H1 (cell line): Measurements from ENCODE around the gene PLCB4. TPM values are rescaled to one million over a fixed set of nuclear protein-coding genes. Genes with fewer than 3 reads are reported as not detected.

Source experiments
- CTCF ChIA-PET: fragments of 300-600 bp; sonication (Branson Sonifier 250); formaldehyde crosslinking; loops from one replicate; lab custom pipeline; 2021; ENCODE audit not compliant: partially characterized antibody; lab: Charles Lee
- POLR2A ChIA-PET: fragments of 300-600 bp; sonication (Branson Sonifier 250); formaldehyde crosslinking; loops from one replicate; lab custom pipeline; 2021; ENCODE audit warnings: inconsistent platforms; ENCODE audit not compliant: partially characterized antibody; lab: Charles Lee
- DNase-seq, 2 experiments: peaks; one replicate each; pipeline versions ENCODE4 v3.0.0 to v3.0.0-alpha.2; 2010 to 2022; ENCODE audit warnings: low spot score in 2 of 2, low read depth in 1 of 2, mixed read lengths in 1 of 2
- FAIRE-seq: peaks from 2 replicates; lab custom pipeline; 2011; peaks lifted over from hg19 to GRCh38; lab: Jason Lieb, UNC
- H2AFZ ChIP-seq: 2 replicates; pipeline ENCODE4 v1.8.1; 2012; ENCODE audit warnings: low read length, inconsistent platforms
- H2AK5ac ChIP-seq: 2 replicates; pipeline ENCODE4 v1.6.1; 2013; ENCODE audit warnings: low read depth, low read length
- H2BK120ac ChIP-seq: replicated peaks from 2 replicates; pipeline ENCODE3; 2013; ENCODE audit warnings: low read depth, low read length, inconsistent platforms
- H2BK12ac ChIP-seq: 2 replicates; pipeline ENCODE4 v1.6.1; 2013; ENCODE audit warnings: low read depth, low read length
- H2BK15ac ChIP-seq: 2 replicates; pipeline ENCODE4 v1.6.1; 2013; ENCODE audit warnings: low read length
- H2BK20ac ChIP-seq: 2 replicates; pipeline ENCODE4 v1.6.1; 2013; ENCODE audit warnings: low read length
- H2BK5ac ChIP-seq: 2 replicates; pipeline ENCODE4 v1.6.1; 2013; ENCODE audit warnings: low read depth, low read length
- H3K14ac ChIP-seq: 2 replicates; pipeline ENCODE4 v1.6.1; 2013; ENCODE audit warnings: inconsistent platforms; ENCODE audit not compliant: insufficient read length
- H3K18ac ChIP-seq: 2 replicates; pipeline ENCODE4 v1.6.1; 2013; ENCODE audit warnings: low read length; ENCODE audit errors: extremely low read depth
- H3K23ac ChIP-seq: 2 replicates; pipeline ENCODE4 v1.6.1; 2013; ENCODE audit warnings: inconsistent platforms; ENCODE audit not compliant: insufficient read length
- H3K23me2 ChIP-seq: 2 replicates; pipeline ENCODE4 v1.6.1; 2013; ENCODE audit warnings: low read depth, low read length
- H3K27ac ChIP-seq: 2 replicates; pipeline ENCODE4 v1.6.1; 2011; ENCODE audit warnings: low read depth, low read length, inconsistent platforms
- H3K27me3 ChIP-seq, 4 experiments: replicated peaks in 1 of 4; 1 replicate in 1 of 4; 2 replicates in 3 of 4; pipeline versions ENCODE4 v1.6.1 to v1.8.1; 2011 to 2013; ENCODE audit warnings: low read length in 3 of 4, mild to moderate bottlenecking in 3 of 4, inconsistent platforms in 2 of 4, mixed read lengths in 2 of 4, moderate library complexity in 1 of 4; ENCODE audit not compliant: control insufficient read depth in 3 of 4, insufficient read depth in 3 of 4; ENCODE audit errors: extremely low read depth in 1 of 4
- H3K36me3 ChIP-seq, 4 experiments: 2 replicates each; pipeline versions ENCODE4 v1.6.1 to v1.8.1; 2011 to 2013; ENCODE audit warnings: mild to moderate bottlenecking in 4 of 4, low read length in 3 of 4, moderate library complexity in 2 of 4, control low read depth in 1 of 4, inconsistent platforms in 1 of 4; ENCODE audit not compliant: insufficient read depth in 4 of 4, control insufficient read depth in 2 of 4
- H3K4ac ChIP-seq: replicated peaks from 2 replicates; pipeline ENCODE3; 2013; ENCODE audit warnings: low read length, low read depth, mixed read lengths, inconsistent platforms; ENCODE audit not compliant: insufficient read length
- H3K4me1 ChIP-seq, 4 experiments: replicated peaks in 1 of 4; 1 replicate in 1 of 4; 2 replicates in 3 of 4; pipeline versions ENCODE4 v1.6.1 to v1.8.1; 2011 to 2013; ENCODE audit warnings: low read length in 3 of 4, inconsistent platforms in 2 of 4, mixed read lengths in 1 of 4; ENCODE audit not compliant: insufficient read depth in 4 of 4, control insufficient read depth in 3 of 4
- H3K4me2 ChIP-seq, 2 experiments: 2 replicates each; pipeline versions ENCODE4 v1.6.1 to v1.8.1; 2011 to 2013; ENCODE audit warnings: low read depth in 2 of 2, low read length in 2 of 2, control low read depth in 1 of 2, inconsistent platforms in 1 of 2, mild to moderate bottlenecking in 1 of 2; ENCODE audit not compliant: insufficient read depth in 1 of 2
- H3K4me3 ChIP-seq, 4 experiments: fragments of 200-600, 300-600 bp in 1 of 4; sonication (generic), shearing (Covaris generic), sonication (Bioruptor Twin) in 1 of 4; 2 replicates each; pipeline versions ENCODE4 v1.5.1 to v1.8.1; 2011 to 2016; ENCODE audit warnings: low read length in 4 of 4, low read depth in 3 of 4, control low read depth in 2 of 4, inconsistent platforms in 2 of 4, mild to moderate bottlenecking in 2 of 4, mixed read lengths in 1 of 4, moderate library complexity in 1 of 4; ENCODE audit not compliant: insufficient read depth in 2 of 4; ENCODE audit errors: extremely low read depth in 1 of 4
- H3K56ac ChIP-seq: replicated peaks from 2 replicates; pipeline ENCODE3; 2013; ENCODE audit warnings: low read depth, mild to moderate bottlenecking, mixed read lengths, low read length, inconsistent platforms; ENCODE audit not compliant: insufficient read length
- H3K79me1 ChIP-seq: 2 replicates; pipeline ENCODE4 v1.6.1; 2013; ENCODE audit warnings: low read depth, low read length, control low read depth
- H3K79me2 ChIP-seq, 2 experiments: 2 replicates each; pipeline versions ENCODE4 v1.6.1 to v1.8.1; 2012 to 2013; ENCODE audit warnings: low read length in 2 of 2, mild to moderate bottlenecking in 2 of 2, inconsistent platforms in 1 of 2; ENCODE audit not compliant: insufficient read depth in 2 of 2, control insufficient read depth in 1 of 2
- H3K9ac ChIP-seq, 4 experiments: replicated peaks in 1 of 4; 1 replicate in 1 of 4; 2 replicates in 3 of 4; pipeline versions ENCODE4 v1.6.1 to v1.8.1; 2011 to 2013; ENCODE audit warnings: low read depth in 3 of 4, low read length in 3 of 4, control low read depth in 2 of 4, mild to moderate bottlenecking in 2 of 4, moderate library complexity in 2 of 4, inconsistent platforms in 1 of 4; ENCODE audit errors: extremely low read depth in 1 of 4
- H3K9me3 ChIP-seq, 2 experiments: 2 replicates each; pipeline versions ENCODE4 v1.6.1 to v1.8.1; 2012 to 2013; ENCODE audit warnings: mild to moderate bottlenecking in 2 of 2, moderate library complexity in 2 of 2, control low read depth in 1 of 2, inconsistent platforms in 1 of 2, low read depth in 1 of 2, low read length in 1 of 2, mixed read lengths in 1 of 2; ENCODE audit not compliant: insufficient read depth in 2 of 2
- H4K20me1 ChIP-seq, 2 experiments: replicated peaks in 1 of 2; 2 replicates each; pipeline versions ENCODE3 to v1.8.1; 2011 to 2013; ENCODE audit warnings: inconsistent platforms in 2 of 2, low read length in 2 of 2, mild to moderate bottlenecking in 1 of 2; ENCODE audit not compliant: insufficient read depth in 2 of 2, control insufficient read depth in 1 of 2
- H4K5ac ChIP-seq: 2 replicates; pipeline ENCODE4 v1.6.1; 2013; ENCODE audit warnings: low read length, low read depth, mixed read lengths, inconsistent platforms; ENCODE audit not compliant: insufficient read length
- H4K8ac ChIP-seq: 2 replicates; pipeline ENCODE4 v1.8.0; 2013; ENCODE audit warnings: mild to moderate bottlenecking, moderate library complexity, low read length, inconsistent platforms; ENCODE audit not compliant: insufficient read depth; ENCODE audit errors: extremely low read depth
- H4K91ac ChIP-seq: replicated peaks from 2 replicates; pipeline ENCODE3; 2013; ENCODE audit warnings: low read length, mixed read lengths, inconsistent platforms; ENCODE audit not compliant: insufficient read length
- BACH1 ChIP-seq: IDR thresholded peaks from 2 replicates; pipeline ENCODE4 v1.6.1; 2012; ENCODE audit warnings: low read length, improper control_type of control experiment
- CTBP2 ChIP-seq: IDR thresholded peaks from 2 replicates; pipeline ENCODE4 v1.7.0; 2011; ENCODE audit warnings: borderline replicate concordance, mild to moderate bottlenecking, moderate library complexity, mixed read lengths, low read length; ENCODE audit not compliant: insufficient read depth, insufficient read length
- PHF8 ChIP-seq: fragments of 200-600 bp; sonication (generic); conservative IDR thresholded peaks from 2 replicates; pipeline ENCODE4 v1.7.1; 2012; ENCODE audit warnings: low read depth, mild to moderate bottlenecking, inconsistent platforms, low read length, moderate library complexity
- POLR2A ChIP-seq, 2 experiments: IDR thresholded peaks; 1 replicate in 1 of 2; 2 replicates in 1 of 2; pipeline ENCODE4 v1.6.1; 2011; ENCODE audit warnings: low read depth in 2 of 2, low read length in 2 of 2, mild to moderate bottlenecking in 2 of 2; ENCODE audit errors: control extremely low read depth in 1 of 2
- SIN3A ChIP-seq, 2 experiments: IDR thresholded peaks in 1 of 2; conservative IDR thresholded peaks in 1 of 2; 2 replicates each; pipeline ENCODE4 v1.6.1; 2011 to 2012; ENCODE audit warnings: low read length in 2 of 2, improper control_type of control experiment in 1 of 2, low read depth in 1 of 2, mild to moderate bottlenecking in 1 of 2
- WGBS, 2 experiments: shearing (Covaris generic) in 1 of 2; methylation state at CpG; one replicate each; pipeline versions ENCODE4 v1.1.6 to v1.1.7; 2013 to 2015; ENCODE audit warnings: low lambda C conversion rate in 2 of 2, mixed read lengths in 2 of 2, inconsistent platforms in 1 of 2, low coverage in 1 of 2, missing lambda C conversion rate in 1 of 2; ENCODE audit not compliant: insufficient replicate concordance in 2 of 2, insufficient coverage in 1 of 2, insufficient read length in 1 of 2; ENCODE audit errors: extremely low coverage in 1 of 2, missing lambda C conversion rate in 1 of 2; 5-methylcytosine and 5-hydroxymethylcytosine counted together
- polyA plus RNA-seq, 7 experiments: library from polyadenylated mRNA; depleted of rRNA in 3 of 7; stranded (reverse) in 5 of 7; unstranded in 2 of 7; fragments of >200 nt in 5 of 7; fragments of 200-250 nt in 2 of 7; gene quantifications; 1 replicate in 5 of 7; 2 replicates in 1 of 7; 4 replicates in 1 of 7; pipeline versions ENCODE4 v1.2.1 to v1.2.3, GENCODE V29; 2011 to 2013; ENCODE audit warnings: missing spikeins in 2 of 7, mixed read lengths in 2 of 7
- total RNA-seq: library from RNA; stranded (reverse); fragmentation: NEBNext Ultra II Directional; extraction: Animal tissue kit (Norgen Biotek cat#: 25700); gene quantifications from 2 replicates; pipeline ENCODE4 v1.2.1, GENCODE V29; 2021

The PLCB4 gene
- total and polyA plus RNA-seq, 2 of the 8 experiments (the other 6 are each of a cell fraction or from before 2014, with no cell fraction given), result 3.2 to 14.1 TPM

DNA sequence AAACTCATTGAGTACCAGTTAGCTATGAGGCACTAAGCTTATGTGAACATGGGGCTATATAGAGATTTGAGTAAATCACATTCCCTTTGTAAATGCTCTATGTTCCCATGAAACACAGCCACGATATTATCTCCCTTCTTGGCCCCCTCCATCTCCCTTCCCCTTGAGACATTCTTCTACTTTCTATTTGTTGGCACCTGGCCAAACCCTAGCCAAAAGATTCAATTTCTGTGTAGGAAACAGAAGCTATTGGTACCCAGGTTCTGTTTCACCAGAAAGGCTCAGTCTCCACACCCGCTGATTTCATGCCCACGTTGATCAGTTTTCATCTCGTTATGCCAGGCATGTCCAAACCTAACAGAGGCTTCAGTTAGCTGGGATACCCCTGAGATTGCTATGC is 300.0 kb downstream of the PLCB4 start:
- no peak overlapping the region for H3K23ac ChIP-seq
- H3K56ac ChIP-seq, result no peak overlapping the region
- H3K4me1 ChIP-seq, result no peaks in the 10 kb centered on the region
- H3K4me3 ChIP-seq, result no peak overlapping the region
- no peaks in the 10 kb centered on the region for H3K23me2 ChIP-seq
- no peak overlapping the region for H3K9ac ChIP-seq
- no peak overlapping the region for H4K91ac ChIP-seq
- no peak overlapping the region for H2AK5ac ChIP-seq
- H4K5ac ChIP-seq, result no peak overlapping the region
- 86% methylated on average over 4 of the region's 4 CpGs; no CpG with 5 or more reads in 1 of the 2 experiments for WGBS, 2 experiments
- DNase-seq (no peak), FAIRE-seq (no peak)
- no peak overlapping the region for H3K27ac ChIP-seq
- no peak overlapping the region for H2AFZ ChIP-seq
- no peak overlapping the region for H2BK20ac ChIP-seq
- ChIA-PET POLR2A (no interaction called here), CTCF (interaction anchor here (1.2 to 2.2 kb wide), 5 partner anchors 9 to 609 kb away, joined by 3 to 13 read pairs (median 8); no protein-coding TSS in a partner anchor)
- no peaks in the 10 kb centered on the region for H3K79me2 ChIP-seq
- no peaks in the 10 kb centered on the region for H3K79me1 ChIP-seq
- H4K20me1 ChIP-seq, result no peaks in the 10 kb centered on the region
- H2BK12ac ChIP-seq, result no peak overlapping the region
- H3K4ac ChIP-seq, result no peak overlapping the region
- H3K27me3 ChIP-seq, result no peaks in the 10 kb centered on the region
- H3K18ac ChIP-seq, result no peak overlapping the region
- H3K9me3 ChIP-seq, result no peaks in the 10 kb centered on the region
- H3K4me2 ChIP-seq, result no peak overlapping the region
- no peak overlapping the region for H2BK5ac ChIP-seq
- TF ChIP-seq CTBP2, result no peak
- TF ChIP-seq POLR2A (IDR thresholded peaks at IDR 0.05; ENCODE audit: control extremely low read depth in 1 of 2, low read depth in 2 of 2, low read length in 2 of 2), result no peak
- TF ChIP-seq SIN3A (conservative IDR thresholded peaks at IDR 0.05 in 1 of 2, IDR thresholded peaks at IDR 0.05 in 1 of 2; ENCODE audit: low read depth in 1 of 2, low read length in 2 of 2), result no peak
- no peak for TF ChIP-seq PHF8
- TF ChIP-seq BACH1, result no peak
- H2BK15ac ChIP-seq, result no peak overlapping the region
- no peak overlapping the region for H4K8ac ChIP-seq
- H2BK120ac ChIP-seq, result no peak overlapping the region
- no peaks in the 10 kb centered on the region for H3K36me3 ChIP-seq
- no peak overlapping the region for H3K14ac ChIP-seq
